GM23338 (cell line): Measurements from ENCODE around the gene MAP3K4. TPM values are rescaled to one million over a fixed set of nuclear protein-coding genes. Genes with fewer than 3 reads are reported as not detected.

Source experiments
- ATAC-seq: fragments of 200-7000 bp; cut with Tn5 transposase; 3 replicates; pipeline ENCODE4 v1.9.1; 2020
- DNase-seq: peaks from one replicate; pipeline ENCODE4 v3.0.0-alpha.2; 2015; ENCODE audit warnings: low spot score
- H2AFZ ChIP-seq: fragments of 200-600 bp; sonication (generic); 2 replicates; pipeline ENCODE4 v1.8.0; 2016; ENCODE audit warnings: antibody characterized with exemption, mild to moderate bottlenecking, moderate library complexity
- H3F3A ChIP-seq: fragments of 200-600 bp; sonication (generic); replicated peaks from 2 replicates; pipeline ENCODE4 v1.8.0; 2017; ENCODE audit warnings: antibody characterized with exemption, mixed run types, low read depth
- H3K27ac ChIP-seq: fragments of 200-600 bp; sonication (generic); 2 replicates; pipeline ENCODE4 v1.6.1; 2016; ENCODE audit warnings: low read depth
- H3K27me3 ChIP-seq: fragments of 200-600 bp; sonication (generic); 2 replicates; pipeline ENCODE4 v1.8.0; 2016; ENCODE audit warnings: mild to moderate bottlenecking, mixed run types, moderate library complexity; ENCODE audit not compliant: insufficient read depth
- H3K36me3 ChIP-seq: fragments of 200-600 bp; sonication (generic); 2 replicates; pipeline ENCODE4 v1.8.0; 2016; ENCODE audit warnings: mild to moderate bottlenecking; ENCODE audit not compliant: insufficient read depth
- H3K4me1 ChIP-seq: fragments of 200-600 bp; sonication (generic); 2 replicates; pipeline ENCODE4 v1.8.0; 2016; ENCODE audit warnings: mild to moderate bottlenecking, moderate library complexity; ENCODE audit not compliant: insufficient read depth
- H3K4me2 ChIP-seq: fragments of 200-600 bp; sonication (generic); 2 replicates; pipeline ENCODE4 v1.7.1; 2017; ENCODE audit warnings: mixed run types
- H3K4me3 ChIP-seq: fragments of 200-600 bp; sonication (generic); 2 replicates; pipeline ENCODE4 v1.6.1; 2016; ENCODE audit warnings: mixed run types
- H3K79me2 ChIP-seq: fragments of 200-600 bp; sonication (generic); replicated peaks from 2 replicates; pipeline ENCODE4 v1.8.0; 2017; ENCODE audit warnings: mild to moderate bottlenecking; ENCODE audit not compliant: insufficient read depth
- H3K9me2 ChIP-seq: fragments of 200-600 bp; sonication (generic); 2 replicates; pipeline ENCODE4 v1.8.0; 2017; ENCODE audit not compliant: insufficient read depth
- H4K20me1 ChIP-seq: fragments of 200-600 bp; sonication (generic); replicated peaks from 2 replicates; pipeline ENCODE4 v1.8.0; 2017; ENCODE audit warnings: mild to moderate bottlenecking; ENCODE audit not compliant: insufficient read depth
- H3K27ac Mint-ChIP-seq: 2 replicates; pipeline ENCODE4 v1.8.0; 2020; ENCODE audit warnings: inconsistent platforms, mild to moderate bottlenecking, moderate library complexity, mixed read lengths
- H3K27me3 Mint-ChIP-seq: 3 replicates; pipeline ENCODE4 v1.8.0; 2022; ENCODE audit warnings: low read depth, mild to moderate bottlenecking, moderate library complexity, mixed read lengths, inconsistent platforms; ENCODE audit not compliant: insufficient read depth, poor library complexity
- H3K36me3 Mint-ChIP-seq: 3 replicates; pipeline ENCODE4 v1.8.0; 2021; ENCODE audit warnings: low read depth, mild to moderate bottlenecking, inconsistent platforms, moderate library complexity, mixed read lengths
- H3K4me1 Mint-ChIP-seq: 3 replicates; pipeline ENCODE4 v1.8.0; 2020; ENCODE audit warnings: mild to moderate bottlenecking, inconsistent platforms, mixed read lengths
- H3K4me3 Mint-ChIP-seq: 3 replicates; pipeline ENCODE4 v1.8.0; 2021; ENCODE audit warnings: moderate library complexity, mild to moderate bottlenecking, inconsistent platforms, mixed read lengths
- H3K9me3 Mint-ChIP-seq: 3 replicates; pipeline ENCODE4 v1.8.0; 2020; ENCODE audit warnings: moderate library complexity, mild to moderate bottlenecking, inconsistent platforms, mixed read lengths
- CREB1 ChIP-seq: fragments of 250-450 bp; sonication (Bioruptor Pico); IDR thresholded peaks from 2 replicates; pipeline ENCODE4 v1.5.0; 2020; ENCODE audit warnings: low read depth, mild to moderate bottlenecking, moderate library complexity
- EZH2 ChIP-seq: fragments of 200-600 bp; sonication (generic); IDR thresholded peaks from one replicate; pipeline ENCODE4 v1.8.0; 2017; ENCODE audit warnings: antibody characterized with exemption, mild to moderate bottlenecking, low read depth; ENCODE audit not compliant: unreplicated experiment
- EZH2phosphoT487 ChIP-seq: fragments of 200-600 bp; sonication (generic); IDR thresholded peaks from one replicate; pipeline ENCODE4 v1.8.1; 2018; ENCODE audit warnings: antibody characterized with exemption; ENCODE audit not compliant: unreplicated experiment
- JUNB ChIP-seq: IDR thresholded peaks from one replicate; pipeline ENCODE4 v1.6.1; 2016; ENCODE audit warnings: antibody characterized with exemption; ENCODE audit not compliant: unreplicated experiment
- NANOG ChIP-seq: IDR thresholded peaks from 2 replicates; pipeline ENCODE4 v1.6.1; 2016; ENCODE audit warnings: antibody characterized with exemption, borderline replicate concordance
- POLR2AphosphoS5 ChIP-seq: IDR thresholded peaks from 2 replicates; pipeline ENCODE4 v1.6.1; 2016; ENCODE audit warnings: antibody characterized with exemption, low read depth
- STAT1 ChIP-seq: IDR thresholded peaks from one replicate; pipeline ENCODE4 v1.6.1; 2016; ENCODE audit warnings: antibody characterized with exemption; ENCODE audit not compliant: unreplicated experiment
- ZNF114 ChIP-seq: fragments of 250-450 bp; sonication (Bioruptor Pico); IDR thresholded peaks from 2 replicates; pipeline ENCODE4 v1.5.0; 2020; ENCODE audit warnings: mild to moderate bottlenecking, moderate library complexity
- ZNF331 ChIP-seq: fragments of 250-450 bp; sonication (Bioruptor Pico); IDR thresholded peaks from 2 replicates; pipeline ENCODE4 v1.5.0; 2020; ENCODE audit warnings: low read depth, mild to moderate bottlenecking, moderate library complexity
- polyA plus RNA-seq: library from polyadenylated mRNA; unstranded; fragments of >200 nt; fragmentation: Nextera tagmentation; extraction: Ambion mirVana; gene quantifications from 2 replicates; pipeline ENCODE4 v1.2.1, GENCODE V29; 2016
- total RNA-seq: library from RNA; depleted of rRNA; stranded (reverse); fragments of >200 nt; shearing (Covaris generic); gene quantifications from 2 replicates; pipeline ENCODE4 v1.2.3, GENCODE V29; 2014
- TF ChIP-seq, protein P1 (sequence below), 2 experiments: fragments of 200-600 bp in 1 of 2; sonication (generic) in 1 of 2; conservative IDR thresholded peaks; 2 replicates each; pipeline versions ENCODE4 v1.5.1 to v1.6.1; 2016 to 2017; ENCODE audit warnings: antibody characterized with exemption in 2 of 2, low read depth in 2 of 2, mild to moderate bottlenecking in 2 of 2, moderate library complexity in 1 of 2
- TF ChIP-seq, protein P2 (sequence below): IDR thresholded peaks from 2 replicates; pipeline ENCODE4 v1.6.1; 2016; ENCODE audit warnings: antibody characterized with exemption
- TF ChIP-seq, protein P3 (sequence below): fragments of 250-450 bp; sonication (Bioruptor Pico); IDR thresholded peaks from 2 replicates; pipeline ENCODE4 v1.5.0; 2020; ENCODE audit warnings: mild to moderate bottlenecking, moderate library complexity
- TF ChIP-seq, protein P4 (sequence below): IDR thresholded peaks from one replicate; pipeline ENCODE4 v1.6.1; 2018; ENCODE audit warnings: antibody characterized with exemption; ENCODE audit not compliant: unreplicated experiment

The MAP3K4 gene
- total and polyA plus RNA-seq, 2 experiments from 2014 or later = 44.4 to 48.8 TPM

DNA sequence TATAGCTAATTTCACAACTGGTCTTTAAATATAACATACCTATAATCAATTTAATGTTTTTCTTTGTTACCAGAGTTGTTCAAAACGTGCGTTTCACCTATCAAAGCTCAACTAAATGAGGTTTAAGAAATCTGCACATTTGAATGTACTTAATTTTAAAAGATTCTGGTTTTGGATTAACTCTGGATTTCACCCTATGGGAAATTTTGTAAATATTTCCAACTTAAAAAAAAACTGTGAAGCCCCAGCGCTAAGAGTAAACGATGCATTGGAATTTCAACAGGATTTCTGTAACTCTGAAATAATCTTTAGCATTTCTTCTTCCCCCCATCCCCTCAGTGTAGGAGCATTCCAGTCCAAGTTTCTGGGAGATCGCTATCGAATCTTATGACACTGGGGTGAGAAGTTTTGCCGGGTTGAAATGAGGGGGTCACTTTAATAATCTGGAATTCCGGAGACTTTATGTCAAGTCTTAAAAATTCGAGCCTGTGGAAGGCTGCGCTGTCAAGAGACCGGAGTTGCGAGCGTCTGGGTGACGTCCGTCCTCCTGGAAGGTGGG lies 643 bp upstream of the MAP3K4 start:
- Mint-ChIP-seq H3K4me3 (peak overlapping the region; percentile 94), H3K36me3 (peaks cover 3% of the 10 kb centered on the region; the same call in 1 of the 3 replicates), H3K4me1 (peaks cover 16% of the 10 kb centered on the region), H3K27ac (no peak overlapping the region), H3K27me3 (peaks cover 5% of the 10 kb centered on the region), H3K9me3 (peaks cover 17% of the 10 kb centered on the region; the same call in 2 of the 3 replicates)
- Histone ChIP-seq H3K4me1 (peaks cover 6% of the 10 kb centered on the region; the same call in 1 of the 2 replicates), H3F3A (no peaks in the 10 kb centered on the region), H3K4me3 (peak overlapping the region; percentile 77), H3K9me2 (no peaks in the 10 kb centered on the region), H2AFZ (peak overlapping the region; percentile 84), H3K27ac (no peak overlapping the region), H4K20me1 (peaks cover 21% of the 10 kb centered on the region; the same call in 1 of the 2 replicates), H3K36me3 (no peaks in the 10 kb centered on the region), H3K79me2 (peaks cover 37% of the 10 kb centered on the region), H3K27me3 (no peaks in the 10 kb centered on the region), H3K4me2 (peak overlapping the region; percentile 87)
- TF ChIP-seq EZH2 = no peak
- no peak for TF ChIP-seq ZNF114 (CRISPR knock-in tag)
- TF ChIP-seq, protein P1, sequence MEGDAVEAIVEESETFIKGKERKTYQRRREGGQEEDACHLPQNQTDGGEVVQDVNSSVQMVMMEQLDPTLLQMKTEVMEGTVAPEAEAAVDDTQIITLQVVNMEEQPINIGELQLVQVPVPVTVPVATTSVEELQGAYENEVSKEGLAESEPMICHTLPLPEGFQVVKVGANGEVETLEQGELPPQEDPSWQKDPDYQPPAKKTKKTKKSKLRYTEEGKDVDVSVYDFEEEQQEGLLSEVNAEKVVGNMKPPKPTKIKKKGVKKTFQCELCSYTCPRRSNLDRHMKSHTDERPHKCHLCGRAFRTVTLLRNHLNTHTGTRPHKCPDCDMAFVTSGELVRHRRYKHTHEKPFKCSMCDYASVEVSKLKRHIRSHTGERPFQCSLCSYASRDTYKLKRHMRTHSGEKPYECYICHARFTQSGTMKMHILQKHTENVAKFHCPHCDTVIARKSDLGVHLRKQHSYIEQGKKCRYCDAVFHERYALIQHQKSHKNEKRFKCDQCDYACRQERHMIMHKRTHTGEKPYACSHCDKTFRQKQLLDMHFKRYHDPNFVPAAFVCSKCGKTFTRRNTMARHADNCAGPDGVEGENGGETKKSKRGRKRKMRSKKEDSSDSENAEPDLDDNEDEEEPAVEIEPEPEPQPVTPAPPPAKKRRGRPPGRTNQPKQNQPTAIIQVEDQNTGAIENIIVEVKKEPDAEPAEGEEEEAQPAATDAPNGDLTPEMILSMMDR (conservative IDR thresholded peaks at IDR 0.05; ENCODE audit: low read depth in 2 of 2) = no peak
- no peak for TF ChIP-seq JUNB
- TF ChIP-seq, protein P2, sequence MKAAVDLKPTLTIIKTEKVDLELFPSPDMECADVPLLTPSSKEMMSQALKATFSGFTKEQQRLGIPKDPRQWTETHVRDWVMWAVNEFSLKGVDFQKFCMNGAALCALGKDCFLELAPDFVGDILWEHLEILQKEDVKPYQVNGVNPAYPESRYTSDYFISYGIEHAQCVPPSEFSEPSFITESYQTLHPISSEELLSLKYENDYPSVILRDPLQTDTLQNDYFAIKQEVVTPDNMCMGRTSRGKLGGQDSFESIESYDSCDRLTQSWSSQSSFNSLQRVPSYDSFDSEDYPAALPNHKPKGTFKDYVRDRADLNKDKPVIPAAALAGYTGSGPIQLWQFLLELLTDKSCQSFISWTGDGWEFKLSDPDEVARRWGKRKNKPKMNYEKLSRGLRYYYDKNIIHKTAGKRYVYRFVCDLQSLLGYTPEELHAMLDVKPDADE = no peak
- TF ChIP-seq CREB1 = no peak
- TF ChIP-seq, protein P3, sequence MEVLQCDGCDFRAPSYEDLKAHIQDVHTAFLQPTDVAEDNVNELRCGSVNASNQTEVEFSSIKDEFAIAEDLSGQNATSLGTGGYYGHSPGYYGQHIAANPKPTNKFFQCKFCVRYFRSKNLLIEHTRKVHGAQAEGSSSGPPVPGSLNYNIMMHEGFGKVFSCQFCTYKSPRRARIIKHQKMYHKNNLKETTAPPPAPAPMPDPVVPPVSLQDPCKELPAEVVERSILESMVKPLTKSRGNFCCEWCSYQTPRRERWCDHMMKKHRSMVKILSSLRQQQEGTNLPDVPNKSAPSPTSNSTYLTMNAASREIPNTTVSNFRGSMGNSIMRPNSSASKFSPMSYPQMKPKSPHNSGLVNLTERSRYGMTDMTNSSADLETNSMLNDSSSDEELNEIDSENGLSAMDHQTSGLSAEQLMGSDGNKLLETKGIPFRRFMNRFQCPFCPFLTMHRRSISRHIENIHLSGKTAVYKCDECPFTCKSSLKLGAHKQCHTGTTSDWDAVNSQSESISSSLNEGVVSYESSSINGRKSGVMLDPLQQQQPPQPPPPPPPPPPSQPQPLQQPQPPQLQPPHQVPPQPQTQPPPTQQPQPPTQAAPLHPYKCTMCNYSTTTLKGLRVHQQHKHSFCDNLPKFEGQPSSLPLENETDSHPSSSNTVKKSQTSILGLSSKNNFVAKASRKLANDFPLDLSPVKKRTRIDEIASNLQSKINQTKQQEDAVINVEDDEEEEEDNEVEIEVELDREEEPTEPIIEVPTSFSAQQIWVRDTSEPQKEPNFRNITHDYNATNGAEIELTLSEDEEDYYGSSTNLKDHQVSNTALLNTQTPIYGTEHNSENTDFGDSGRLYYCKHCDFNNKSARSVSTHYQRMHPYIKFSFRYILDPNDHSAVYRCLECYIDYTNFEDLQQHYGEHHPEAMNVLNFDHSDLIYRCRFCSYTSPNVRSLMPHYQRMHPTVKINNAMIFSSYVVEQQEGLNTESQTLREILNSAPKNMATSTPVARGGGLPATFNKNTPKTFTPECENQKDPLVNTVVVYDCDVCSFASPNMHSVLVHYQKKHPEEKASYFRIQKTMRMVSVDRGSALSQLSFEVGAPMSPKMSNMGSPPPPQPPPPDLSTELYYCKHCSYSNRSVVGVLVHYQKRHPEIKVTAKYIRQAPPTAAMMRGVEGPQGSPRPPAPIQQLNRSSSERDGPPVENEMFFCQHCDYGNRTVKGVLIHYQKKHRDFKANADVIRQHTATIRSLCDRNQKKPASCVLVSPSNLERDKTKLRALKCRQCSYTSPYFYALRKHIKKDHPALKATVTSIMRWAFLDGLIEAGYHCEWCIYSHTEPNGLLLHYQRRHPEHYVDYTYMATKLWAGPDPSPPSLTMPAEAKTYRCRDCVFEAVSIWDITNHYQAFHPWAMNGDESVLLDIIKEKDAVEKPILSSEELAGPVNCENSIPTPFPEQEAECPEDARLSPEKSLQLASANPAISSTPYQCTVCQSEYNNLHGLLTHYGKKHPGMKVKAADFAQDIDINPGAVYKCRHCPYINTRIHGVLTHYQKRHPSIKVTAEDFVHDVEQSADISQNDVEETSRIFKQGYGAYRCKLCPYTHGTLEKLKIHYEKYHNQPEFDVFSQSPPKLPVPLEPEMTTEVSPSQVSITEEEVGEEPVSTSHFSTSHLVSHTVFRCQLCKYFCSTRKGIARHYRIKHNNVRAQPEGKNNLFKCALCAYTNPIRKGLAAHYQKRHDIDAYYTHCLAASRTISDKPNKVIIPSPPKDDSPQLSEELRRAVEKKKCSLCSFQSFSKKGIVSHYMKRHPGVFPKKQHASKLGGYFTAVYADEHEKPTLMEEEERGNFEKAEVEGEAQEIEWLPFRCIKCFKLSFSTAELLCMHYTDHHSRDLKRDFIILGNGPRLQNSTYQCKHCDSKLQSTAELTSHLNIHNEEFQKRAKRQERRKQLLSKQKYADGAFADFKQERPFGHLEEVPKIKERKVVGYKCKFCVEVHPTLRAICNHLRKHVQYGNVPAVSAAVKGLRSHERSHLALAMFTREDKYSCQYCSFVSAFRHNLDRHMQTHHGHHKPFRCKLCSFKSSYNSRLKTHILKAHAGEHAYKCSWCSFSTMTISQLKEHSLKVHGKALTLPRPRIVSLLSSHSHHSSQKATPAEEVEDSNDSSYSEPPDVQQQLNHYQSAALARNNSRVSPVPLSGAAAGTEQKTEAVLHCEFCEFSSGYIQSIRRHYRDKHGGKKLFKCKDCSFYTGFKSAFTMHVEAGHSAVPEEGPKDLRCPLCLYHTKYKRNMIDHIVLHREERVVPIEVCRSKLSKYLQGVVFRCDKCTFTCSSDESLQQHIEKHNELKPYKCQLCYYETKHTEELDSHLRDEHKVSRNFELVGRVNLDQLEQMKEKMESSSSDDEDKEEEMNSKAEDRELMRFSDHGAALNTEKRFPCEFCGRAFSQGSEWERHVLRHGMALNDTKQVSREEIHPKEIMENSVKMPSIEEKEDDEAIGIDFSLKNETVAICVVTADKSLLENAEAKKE = no peak
- TF ChIP-seq STAT1 = no peak
- TF ChIP-seq NANOG = no peak
- no peak for TF ChIP-seq ZNF331 (CRISPR knock-in tag)
- TF ChIP-seq, protein P4, sequence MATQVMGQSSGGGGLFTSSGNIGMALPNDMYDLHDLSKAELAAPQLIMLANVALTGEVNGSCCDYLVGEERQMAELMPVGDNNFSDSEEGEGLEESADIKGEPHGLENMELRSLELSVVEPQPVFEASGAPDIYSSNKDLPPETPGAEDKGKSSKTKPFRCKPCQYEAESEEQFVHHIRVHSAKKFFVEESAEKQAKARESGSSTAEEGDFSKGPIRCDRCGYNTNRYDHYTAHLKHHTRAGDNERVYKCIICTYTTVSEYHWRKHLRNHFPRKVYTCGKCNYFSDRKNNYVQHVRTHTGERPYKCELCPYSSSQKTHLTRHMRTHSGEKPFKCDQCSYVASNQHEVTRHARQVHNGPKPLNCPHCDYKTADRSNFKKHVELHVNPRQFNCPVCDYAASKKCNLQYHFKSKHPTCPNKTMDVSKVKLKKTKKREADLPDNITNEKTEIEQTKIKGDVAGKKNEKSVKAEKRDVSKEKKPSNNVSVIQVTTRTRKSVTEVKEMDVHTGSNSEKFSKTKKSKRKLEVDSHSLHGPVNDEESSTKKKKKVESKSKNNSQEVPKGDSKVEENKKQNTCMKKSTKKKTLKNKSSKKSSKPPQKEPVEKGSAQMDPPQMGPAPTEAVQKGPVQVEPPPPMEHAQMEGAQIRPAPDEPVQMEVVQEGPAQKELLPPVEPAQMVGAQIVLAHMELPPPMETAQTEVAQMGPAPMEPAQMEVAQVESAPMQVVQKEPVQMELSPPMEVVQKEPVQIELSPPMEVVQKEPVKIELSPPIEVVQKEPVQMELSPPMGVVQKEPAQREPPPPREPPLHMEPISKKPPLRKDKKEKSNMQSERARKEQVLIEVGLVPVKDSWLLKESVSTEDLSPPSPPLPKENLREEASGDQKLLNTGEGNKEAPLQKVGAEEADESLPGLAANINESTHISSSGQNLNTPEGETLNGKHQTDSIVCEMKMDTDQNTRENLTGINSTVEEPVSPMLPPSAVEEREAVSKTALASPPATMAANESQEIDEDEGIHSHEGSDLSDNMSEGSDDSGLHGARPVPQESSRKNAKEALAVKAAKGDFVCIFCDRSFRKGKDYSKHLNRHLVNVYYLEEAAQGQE = no peak
- no peak for TF ChIP-seq POLR2AphosphoS5
- TF ChIP-seq EZH2phosphoT487 = no peak
- no peak for DNase-seq
- no peak for ATAC-seq
